WTC11 (cell line): Measurements from ENCODE around the gene RASSF1.

Experiments used
- CBFB ChIP-seq: sonication (generic); formaldehyde crosslinking; IDR thresholded peaks from 2 replicates; pipeline ENCODE4 v1.8.1; 2022; ENCODE audit warnings: mild to moderate bottlenecking, low read depth, missing genetic modification reagents
- CTCF ChIP-seq: fragments of 200-600 bp; IDR thresholded peaks from 2 replicates; pipeline ENCODE4 v1.8.0; 2022; ENCODE audit warnings: antibody characterized with exemption
- TEAD1 ChIP-seq: sonication (generic); formaldehyde crosslinking; IDR thresholded peaks from 2 replicates; pipeline ENCODE4 v1.8.0; 2022; ENCODE audit warnings: mild to moderate bottlenecking, missing genetic modification reagents
- TEAD4 ChIP-seq: sonication (generic); formaldehyde crosslinking; IDR thresholded peaks from 2 replicates; pipeline ENCODE4 v1.8.0; 2022; ENCODE audit warnings: mild to moderate bottlenecking, missing genetic modification reagents

- TF ChIP-seq TEAD1 (no peak), CTCF (no peak), TEAD4 (CRISPR knock-in tag) (no peak), CBFB (CRISPR knock-in tag) (no peak)
Observed at GRCh38 chr3:50300681-50301254, 39.9 kb downstream of the RASSF1 start.
